Right hindlimb (tissue), 1 donor: ENCODE results near the gene TAF4B.
"Not testable (repeated sequence)": the region's sequence is repeated elsewhere in the genome, so short reads cannot be mapped to it uniquely, and the experiment has no call there.

ENCODE experiments used
- DNase-seq: peaks from one replicate; pipeline ENCODE4 v3.0.0-alpha.2; 2018

Gene TAF4B

GRCh38 chr18:26317398-26317797 lies 91.2 kb downstream of the TAF4B start:
- no peak for DNase-seq

DNA sequence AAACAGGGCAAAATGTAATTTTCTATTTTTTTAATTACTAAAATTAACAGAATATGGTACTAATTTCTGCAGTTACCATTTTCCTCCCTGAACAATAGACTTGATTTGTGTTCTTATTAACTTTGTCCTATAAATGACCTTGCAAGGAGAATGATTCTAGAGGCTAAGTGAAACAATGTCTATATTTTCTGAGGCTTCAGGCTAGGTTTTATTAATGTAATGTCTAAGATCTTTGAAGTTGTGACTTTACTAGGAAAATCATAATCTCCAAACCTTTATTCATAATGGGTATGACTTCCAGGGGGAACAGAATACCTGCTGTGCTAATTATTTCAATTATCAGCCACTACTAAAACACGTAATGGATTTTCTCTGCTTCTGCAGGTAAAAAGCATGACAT lies 94.4 kb downstream of the TAF4B start:
- no peak for DNase-seq

DNA sequence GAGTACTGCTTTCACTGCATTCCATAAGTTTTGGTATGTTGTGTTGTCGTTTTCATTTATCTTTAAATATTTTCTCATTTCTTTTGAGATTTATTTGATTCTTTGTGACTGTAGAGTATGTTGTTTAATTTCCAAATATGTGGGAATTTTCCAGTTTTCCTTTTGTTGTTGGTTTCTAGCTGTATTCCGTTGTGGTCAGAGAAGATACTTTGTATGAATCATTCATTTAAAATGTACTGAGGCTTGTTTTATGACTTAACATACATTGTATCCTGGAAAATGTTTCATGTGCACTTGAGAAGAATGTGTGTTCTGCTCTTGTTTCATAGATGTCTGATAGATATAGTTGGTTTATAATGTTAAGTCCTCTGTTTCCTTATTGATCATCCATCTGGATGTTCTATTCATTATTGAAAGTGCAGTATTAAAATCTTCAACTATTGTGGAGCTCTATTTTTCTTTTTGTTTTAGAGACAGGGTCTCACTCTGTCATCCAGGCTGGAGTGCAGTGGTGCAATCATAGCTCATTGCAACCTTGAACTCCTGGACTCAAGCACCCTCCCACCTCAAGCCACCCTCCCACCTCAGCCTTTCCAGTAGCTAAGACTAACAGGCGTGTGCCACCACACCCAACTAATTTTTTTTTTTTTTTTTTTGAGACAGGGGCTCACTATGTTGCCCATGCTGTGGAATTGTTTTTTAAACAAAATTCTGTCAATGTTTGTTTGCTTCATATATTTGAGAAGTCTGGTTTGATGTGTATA lies 96.8 kb downstream of the TAF4B start:
- no peak for DNase-seq

DNA sequence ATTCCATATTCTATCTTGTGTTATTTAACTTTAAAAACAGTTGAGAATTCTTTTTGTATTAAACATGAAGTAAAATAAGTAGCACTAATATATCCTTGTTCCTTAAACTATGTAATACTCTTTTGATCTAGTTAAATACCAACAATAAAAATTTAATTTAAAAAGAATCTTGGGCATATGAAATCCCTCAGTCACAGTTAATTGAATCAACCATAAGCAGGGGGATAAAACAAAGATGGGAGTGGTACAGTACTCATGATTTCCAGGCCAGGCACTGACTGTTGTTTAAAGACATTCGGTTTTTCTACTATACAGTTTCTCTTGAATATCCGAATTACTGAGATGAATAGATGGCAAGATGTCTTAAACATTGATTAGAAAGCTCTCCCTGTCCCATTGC lies 99.5 kb downstream of the TAF4B start:
- DNase-seq: no peak

DNA sequence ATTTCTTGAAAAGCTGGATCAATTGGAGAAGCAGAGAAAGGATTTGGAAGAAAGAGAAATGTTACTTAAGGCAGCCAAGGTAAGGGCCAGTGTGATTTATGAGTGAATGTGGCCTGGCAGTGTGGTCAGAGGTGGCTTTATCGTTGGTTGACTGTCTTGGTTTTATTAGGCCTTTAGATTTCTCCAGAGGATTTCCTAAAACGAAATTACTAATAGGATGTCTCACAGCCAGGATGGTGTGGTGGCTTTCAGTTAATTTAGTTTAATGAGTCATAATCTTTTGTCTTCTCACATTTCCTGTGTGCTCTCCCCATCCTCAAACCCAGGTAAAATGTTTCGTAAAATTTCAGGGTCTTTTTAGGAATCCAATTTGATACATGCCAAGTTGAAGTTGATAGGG lies 100.8 kb downstream of the TAF4B start:
- DNase-seq: no peak

GRCh38 chr18:26332991-26333390 lies 106.7 kb downstream of the TAF4B start:
- DNase-seq: no peak

DNA sequence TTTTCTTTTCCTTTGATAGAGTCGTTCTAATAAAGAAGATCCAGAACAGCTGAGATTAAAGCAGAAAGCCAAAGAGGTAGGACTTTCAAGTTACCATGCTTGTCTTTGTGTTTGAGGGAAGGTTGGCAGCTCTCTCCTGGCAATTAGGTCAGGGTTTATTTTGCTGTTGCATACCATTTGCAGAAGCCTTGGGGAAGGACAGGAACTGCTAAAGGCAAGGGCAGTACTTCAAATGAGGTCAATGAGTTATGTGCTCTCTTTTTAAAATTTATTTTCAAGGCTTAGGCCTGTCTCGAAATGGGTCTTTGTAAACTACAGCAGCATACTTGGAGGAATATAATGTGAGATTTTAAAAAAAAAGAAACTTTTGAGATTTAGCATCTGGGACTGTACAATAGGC lies 108.9 kb downstream of the TAF4B start:
- no peak for DNase-seq

GRCh38 chr18:26335571-26336487 lies 109.6 kb downstream of the TAF4B start:
- DNase-seq: peak; percentile 71

- no peak for DNase-seq
Observed at GRCh38 chr18:26336572-26336971, 110.3 kb downstream of the TAF4B start.

DNA sequence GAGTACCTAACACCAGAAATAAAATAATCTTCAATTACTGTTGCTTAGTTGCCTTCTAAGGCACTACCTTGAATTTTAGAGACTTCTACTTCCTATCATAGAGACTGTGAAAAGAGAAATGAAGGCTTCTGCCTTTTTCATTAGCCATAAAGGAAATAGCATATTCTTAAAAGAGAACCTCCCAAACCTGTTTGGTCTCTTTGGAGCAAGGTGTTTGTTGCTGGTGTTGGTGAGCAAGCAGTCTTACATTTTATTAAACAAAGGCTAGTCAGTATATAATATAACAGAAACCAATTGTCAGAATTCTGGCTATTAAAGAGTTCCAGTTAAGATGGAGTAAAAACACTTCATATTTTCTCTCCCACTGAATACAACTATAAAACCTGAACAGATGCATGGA lies 116.4 kb downstream of the TAF4B start:
- DNase-seq: no peak

DNA sequence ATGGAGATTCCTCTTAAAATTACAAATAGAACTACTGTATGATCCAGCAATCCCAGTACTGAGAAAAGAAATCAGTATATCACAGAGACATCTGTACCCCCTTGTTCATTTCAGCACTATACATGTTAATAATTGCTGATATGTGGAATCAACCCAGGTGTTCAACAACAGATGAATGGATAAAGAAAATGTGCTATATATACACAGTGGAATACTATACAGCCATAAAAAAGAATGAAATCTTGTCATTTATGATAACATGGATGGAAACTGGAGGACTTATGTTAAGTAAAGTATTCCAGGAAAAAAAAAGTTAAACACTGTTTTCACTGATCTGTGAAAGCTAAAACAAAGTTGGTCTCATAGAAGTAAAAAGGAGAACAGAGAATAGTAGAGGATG lies 124.7 kb downstream of the TAF4B start:
- no peak for DNase-seq

GRCh38 chr18:26356045-26356785 lies 130.0 kb downstream of the TAF4B start:
- DNase-seq: no peak

DNA sequence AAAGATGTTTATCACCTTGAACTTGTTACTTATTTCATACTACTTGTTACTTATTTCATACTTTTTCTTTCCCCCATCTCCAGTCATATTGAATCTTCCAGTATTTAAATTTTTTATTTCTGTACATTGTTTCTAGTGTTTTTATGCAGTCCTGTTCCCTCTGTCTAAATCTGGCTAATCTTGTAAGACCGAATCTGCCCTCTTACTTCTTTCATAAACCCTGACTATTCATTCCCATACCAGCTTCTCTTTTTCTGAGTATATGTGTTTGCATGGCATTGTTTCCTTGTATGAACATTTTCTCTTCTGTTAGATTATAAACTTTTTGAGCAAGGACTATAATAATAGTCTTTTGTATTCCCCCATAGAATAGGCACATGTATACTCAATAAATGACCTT lies 131.7 kb downstream of the TAF4B start:
- no peak for DNase-seq

- no peak for DNase-seq
Observed at GRCh38 chr18:26362021-26362420, 135.8 kb downstream of the TAF4B start.

- DNase-seq: no peak
Observed at GRCh38 chr18:26367425-26367824, 141.2 kb downstream of the TAF4B start.

- DNase-seq: no peak
Observed at GRCh38 chr18:26370037-26370436, 143.8 kb downstream of the TAF4B start.

- DNase-seq: no peak
Observed at GRCh38 chr18:26376105-26376504, 149.9 kb downstream of the TAF4B start.

- DNase-seq: no peak
Observed at GRCh38 chr18:26378701-26379100, 152.5 kb downstream of the TAF4B start.

DNA sequence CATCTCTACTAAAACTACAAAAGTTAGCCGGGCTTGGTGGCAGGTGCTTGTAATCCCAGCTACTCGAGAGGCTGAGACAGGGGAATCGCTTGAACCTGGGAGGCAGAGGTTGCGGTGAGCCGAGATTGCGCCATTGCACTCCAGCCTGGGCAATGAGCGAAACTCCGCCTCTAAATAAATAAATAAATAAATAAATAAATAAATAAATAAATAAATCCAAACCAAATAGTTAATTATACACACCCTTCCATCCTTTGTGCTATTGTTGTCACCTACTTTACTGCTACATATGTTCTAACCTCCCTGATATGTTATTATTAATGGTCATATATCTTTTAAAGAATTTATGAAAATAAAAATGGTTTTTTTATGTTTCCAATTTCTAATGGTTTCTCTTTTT lies 155.3 kb downstream of the TAF4B start:
- DNase-seq: not testable (repeated sequence)

DNA sequence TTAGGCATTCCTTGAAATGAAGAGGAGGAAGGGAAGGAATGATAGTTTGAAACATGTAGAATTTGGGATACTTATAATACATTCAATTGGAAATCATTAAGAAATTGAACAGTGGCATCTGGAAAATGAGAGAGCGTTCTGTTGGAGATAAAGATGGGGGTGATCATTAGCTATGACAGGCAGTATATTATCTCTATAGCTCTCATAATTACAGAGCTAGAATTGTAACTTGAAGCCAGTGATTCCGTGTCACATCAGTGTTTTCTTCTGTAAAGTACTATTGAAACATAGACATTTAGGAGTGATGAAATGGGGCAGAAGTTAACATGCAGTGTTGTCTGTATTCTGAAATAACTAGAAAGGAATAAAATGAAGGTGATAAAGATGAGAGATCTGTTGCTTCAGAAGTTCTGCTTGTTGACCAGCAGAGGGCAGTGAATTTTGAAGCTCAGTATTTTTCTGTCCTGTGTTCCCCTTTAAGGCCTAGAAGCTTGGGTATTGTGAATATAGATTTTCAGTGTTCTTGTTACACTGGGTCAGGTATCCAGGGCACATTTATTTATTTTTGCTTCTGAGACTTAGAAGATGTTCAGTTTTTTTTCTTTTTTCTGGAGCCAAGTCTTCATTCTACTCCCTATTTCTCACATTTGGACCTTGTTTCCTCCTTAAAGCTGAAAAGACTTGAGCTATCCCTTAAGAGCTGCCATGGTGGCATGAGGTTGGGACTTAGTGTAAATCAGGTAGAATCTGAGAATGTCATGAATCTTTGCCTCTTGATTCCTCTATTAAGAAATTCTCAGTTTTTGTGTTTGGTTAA lies 157.4 kb downstream of the TAF4B start:
- no peak for DNase-seq

GRCh38 chr18:26386002-26386401 lies 159.8 kb downstream of the TAF4B start:
- DNase-seq: no peak

DNA sequence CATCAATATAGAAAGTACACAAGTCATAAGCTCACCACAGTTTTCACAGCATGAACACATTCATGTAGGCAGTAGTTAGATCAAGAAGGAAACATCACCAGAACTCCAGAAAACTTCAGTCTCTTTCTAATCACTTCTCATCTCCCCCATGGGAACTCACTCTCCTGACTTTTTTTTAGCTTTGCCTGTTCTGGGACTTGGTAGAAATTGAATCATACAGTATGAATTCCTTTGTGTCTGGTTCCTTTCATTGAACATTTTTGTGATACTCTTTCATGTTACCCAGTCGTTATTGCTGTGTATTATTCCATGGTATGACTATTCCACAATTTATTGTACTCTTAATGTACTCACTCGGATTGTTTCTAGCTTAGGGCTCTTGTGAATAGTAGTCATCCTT lies 160.2 kb downstream of the TAF4B start:
- no peak for DNase-seq
